OCI-LY1 (cell line): ENCODE measurements around the gene CPT2.

ENCODE experiments used
- H2AFZ ChIP-seq: fragments of 200-600 bp; sonication (generic), shearing (Covaris generic); 2 replicates; pipeline ENCODE4 v1.6.0; 2014; ENCODE audit warnings: antibody characterized with exemption, mild to moderate bottlenecking, low read length
- H3F3A ChIP-seq: fragments of 200-600 bp; sonication (generic), shearing (Covaris generic); 2 replicates; pipeline ENCODE4 v1.6.0; 2014; ENCODE audit warnings: mild to moderate bottlenecking, antibody characterized with exemption, low read length, moderate library complexity; ENCODE audit not compliant: insufficient read depth
- H3K27ac ChIP-seq: fragments of 200-600 bp; sonication (generic); 2 replicates; pipeline ENCODE4 v1.5.1; 2014; ENCODE audit warnings: low read length, mixed run types, mild to moderate bottlenecking, low read depth; ENCODE audit not compliant: poor library complexity, severe bottlenecking
- H3K27me3 ChIP-seq: fragments of 200-600 bp; sonication (generic); 2 replicates; pipeline ENCODE4 v1.6.0; 2014; ENCODE audit warnings: antibody characterized with exemption, mild to moderate bottlenecking, low read length, moderate library complexity; ENCODE audit not compliant: insufficient read depth
- H3K36me3 ChIP-seq: fragments of 200-600 bp; sonication (generic); 2 replicates; pipeline ENCODE4 v1.6.1; 2014; ENCODE audit warnings: mild to moderate bottlenecking, antibody characterized with exemption, low read length, moderate library complexity, mixed read lengths; ENCODE audit not compliant: insufficient read depth
- H3K4me1 ChIP-seq: fragments of 200-600 bp; sonication (generic); 2 replicates; pipeline ENCODE4 v1.5.1; 2014; ENCODE audit warnings: mild to moderate bottlenecking, low read length, moderate library complexity; ENCODE audit not compliant: insufficient read depth, severe bottlenecking
- H3K4me2 ChIP-seq: fragments of 200-600 bp; sonication (generic), shearing (Covaris generic); 2 replicates; pipeline ENCODE4 v1.6.1; 2014; ENCODE audit warnings: low read length
- H3K4me3 ChIP-seq: fragments of 200-600 bp; sonication (generic); 2 replicates; pipeline ENCODE4 v1.5.1; 2014; ENCODE audit warnings: low read length, low read depth, mild to moderate bottlenecking, mixed read lengths; ENCODE audit not compliant: poor library complexity, severe bottlenecking
- H3K79me2 ChIP-seq: fragments of 200-600 bp; shearing (Covaris generic); 2 replicates; pipeline ENCODE4 v1.6.1; 2016; ENCODE audit warnings: mixed run types, low read length, mixed read lengths; ENCODE audit not compliant: insufficient read depth
- H3K9ac ChIP-seq: fragments of 200-600 bp; sonication (generic), shearing (Covaris generic); 2 replicates; pipeline ENCODE4 v1.6.1; 2014; ENCODE audit warnings: mild to moderate bottlenecking, low read length, mixed read lengths
- H3K9me2 ChIP-seq: fragments of 200-600 bp; sonication (generic), shearing (Covaris generic); 2 replicates; pipeline ENCODE4 v1.6.1; 2014; ENCODE audit warnings: low read depth, mild to moderate bottlenecking, low read length, mixed read lengths
- H3K9me3 ChIP-seq: fragments of 200-600 bp; shearing (Covaris generic); 2 replicates; pipeline ENCODE4 v1.6.1; 2014; ENCODE audit warnings: low read length, mixed read lengths
- H4K20me1 ChIP-seq: fragments of 200-600 bp; sonication (generic), shearing (Covaris generic); 2 replicates; pipeline ENCODE4 v1.6.0; 2016; ENCODE audit warnings: mild to moderate bottlenecking, low read length; ENCODE audit not compliant: insufficient read depth
- CTCF ChIP-seq: fragments of 200-600 bp; sonication (generic), shearing (Covaris generic); IDR thresholded peaks from 2 replicates; pipeline ENCODE4 v1.5.1; 2017; ENCODE audit warnings: mild to moderate bottlenecking, antibody characterized with exemption, low read length, moderate library complexity, mixed read lengths
- EZH2 ChIP-seq: fragments of 200-600 bp; sonication (generic), shearing (Covaris generic); IDR thresholded peaks from 2 replicates; pipeline ENCODE4 v1.8.0; 2017; ENCODE audit warnings: borderline replicate concordance, mixed run types, mild to moderate bottlenecking, antibody characterized with exemption, low read length, moderate library complexity, mixed read lengths

The CPT2 gene

GRCh38 chr1:53187401-53187800 lies 9.2 kb upstream of the CPT2 start:
- H3K27ac ChIP-seq = no peak overlapping the region
- H3K36me3 ChIP-seq = no peaks in the 10 kb centered on the region
- H3K9me2 ChIP-seq = no peaks in the 10 kb centered on the region
- no peaks in the 10 kb centered on the region for H3K9me3 ChIP-seq
- TF ChIP-seq EZH2 (no peak), CTCF (no peak)
- H3F3A ChIP-seq = no peaks in the 10 kb centered on the region
- no peak overlapping the region for H3K4me3 ChIP-seq
- H3K4me2 ChIP-seq = no peak overlapping the region
- no peaks in the 10 kb centered on the region for H3K4me1 ChIP-seq
- H4K20me1 ChIP-seq = no peaks in the 10 kb centered on the region
- H3K79me2 ChIP-seq = no peaks in the 10 kb centered on the region
- H2AFZ ChIP-seq = no peak overlapping the region
- H3K27me3 ChIP-seq = no peaks in the 10 kb centered on the region
- H3K9ac ChIP-seq = no peak overlapping the region

- H3K4me2 ChIP-seq = no peak overlapping the region
- no peaks in the 10 kb centered on the region for H3K27me3 ChIP-seq
- no peak overlapping the region for H3K27ac ChIP-seq
- H2AFZ ChIP-seq = no peak overlapping the region
- H3K9ac ChIP-seq = no peak overlapping the region
- H3K36me3 ChIP-seq = no peaks in the 10 kb centered on the region
- no peak overlapping the region for H3K4me3 ChIP-seq
- H3K4me1 ChIP-seq = no peaks in the 10 kb centered on the region
- no peaks in the 10 kb centered on the region for H3K9me2 ChIP-seq
- H3F3A ChIP-seq = no peaks in the 10 kb centered on the region
- H3K79me2 ChIP-seq = no peaks in the 10 kb centered on the region
- no peaks in the 10 kb centered on the region for H4K20me1 ChIP-seq
- no peaks in the 10 kb centered on the region for H3K9me3 ChIP-seq
- no peak for TF ChIP-seq CTCF
- no peak for TF ChIP-seq EZH2
Measured at GRCh38 chr1:53188099-53188498, 8.5 kb upstream of the CPT2 start.

- Histone ChIP-seq H4K20me1 (no peaks in the 10 kb centered on the region), H3K36me3 (no peaks in the 10 kb centered on the region), H2AFZ (no peak overlapping the region), H3K27ac (no peak overlapping the region), H3K4me3 (no peak overlapping the region), H3K9me3 (no peaks in the 10 kb centered on the region), H3K27me3 (no peaks in the 10 kb centered on the region), H3K9ac (no peak overlapping the region), H3F3A (0 out of 2 replicates have a peak, but pooled peaks cover 3% of the 10 kb centered on the region), H3K4me2 (no peak overlapping the region), H3K79me2 (no peaks in the 10 kb centered on the region), H3K9me2 (no peaks in the 10 kb centered on the region), H3K4me1 (no peaks in the 10 kb centered on the region)
- TF ChIP-seq EZH2 (no peak), CTCF (no peak)
Measured at GRCh38 chr1:53189061-53189460, 7.6 kb upstream of the CPT2 start.
